Lower leg skin (tissue), 3 donors: ENCODE data around the gene LIN52.

Experiments
- CTCF ChIP-seq, 3 donors: fragments of 450-650 bp; IDR thresholded peaks; one replicate each; pipeline ENCODE4 v1.5.1; 2016; ENCODE audit warnings: antibody characterized with exemption in 3 of 3, mild to moderate bottlenecking in 3 of 3, moderate library complexity in 2 of 3
- POLR2A ChIP-seq, 2 donors: fragments of 450-650 bp; IDR thresholded peaks; one replicate each; pipeline ENCODE4 v1.6.1; 2016 to 2017; ENCODE audit warnings: antibody characterized with exemption in 2 of 2, mild to moderate bottlenecking in 1 of 2, moderate library complexity in 1 of 2

- no peak for TF ChIP-seq CTCF (IDR thresholded peaks at IDR 0.05)
- TF ChIP-seq POLR2A (IDR thresholded peaks at IDR 0.05) = no peak
These were observed 36.5 kb upstream of the LIN52 start for GRCh38 chr14:74048281-74048680.
